WTC11 (cell line): ENCODE results near the gene ADAT2.

ENCODE experiments used
- ESRRA ChIP-seq: sonication (generic); formaldehyde crosslinking; IDR thresholded peaks from 2 replicates; pipeline ENCODE4 v1.8.1; 2022; ENCODE audit warnings: mild to moderate bottlenecking, missing genetic modification reagents, borderline replicate concordance
- TF ChIP-seq, protein P1 (sequence below): fragments of 200-600 bp; IDR thresholded peaks from 2 replicates; pipeline ENCODE4 v1.8.0; 2022; ENCODE audit warnings: antibody characterized with exemption

DNA sequence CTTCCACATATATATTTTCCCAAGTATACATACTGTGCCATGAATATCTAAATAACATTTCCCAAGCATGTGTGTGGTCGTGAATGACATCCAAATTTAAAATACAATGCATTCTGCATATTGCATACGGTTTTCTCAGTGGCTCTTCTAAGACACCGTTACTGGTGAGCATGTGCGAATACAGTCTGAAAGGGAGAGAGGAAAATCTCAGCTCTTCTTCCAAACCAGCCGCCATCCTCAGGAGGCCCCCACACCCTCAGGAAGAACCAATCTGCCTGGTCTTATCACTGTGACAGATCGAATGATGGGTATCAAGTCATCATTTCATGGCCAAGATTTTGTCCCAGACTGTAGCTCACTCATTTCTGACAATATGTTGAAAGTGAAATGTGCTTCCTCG is 50.7 kb downstream of the ADAT2 start:
- no peak for TF ChIP-seq ESRRA (CRISPR knock-in tag)
- TF ChIP-seq, protein P1, sequence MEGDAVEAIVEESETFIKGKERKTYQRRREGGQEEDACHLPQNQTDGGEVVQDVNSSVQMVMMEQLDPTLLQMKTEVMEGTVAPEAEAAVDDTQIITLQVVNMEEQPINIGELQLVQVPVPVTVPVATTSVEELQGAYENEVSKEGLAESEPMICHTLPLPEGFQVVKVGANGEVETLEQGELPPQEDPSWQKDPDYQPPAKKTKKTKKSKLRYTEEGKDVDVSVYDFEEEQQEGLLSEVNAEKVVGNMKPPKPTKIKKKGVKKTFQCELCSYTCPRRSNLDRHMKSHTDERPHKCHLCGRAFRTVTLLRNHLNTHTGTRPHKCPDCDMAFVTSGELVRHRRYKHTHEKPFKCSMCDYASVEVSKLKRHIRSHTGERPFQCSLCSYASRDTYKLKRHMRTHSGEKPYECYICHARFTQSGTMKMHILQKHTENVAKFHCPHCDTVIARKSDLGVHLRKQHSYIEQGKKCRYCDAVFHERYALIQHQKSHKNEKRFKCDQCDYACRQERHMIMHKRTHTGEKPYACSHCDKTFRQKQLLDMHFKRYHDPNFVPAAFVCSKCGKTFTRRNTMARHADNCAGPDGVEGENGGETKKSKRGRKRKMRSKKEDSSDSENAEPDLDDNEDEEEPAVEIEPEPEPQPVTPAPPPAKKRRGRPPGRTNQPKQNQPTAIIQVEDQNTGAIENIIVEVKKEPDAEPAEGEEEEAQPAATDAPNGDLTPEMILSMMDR = no peak
